Measurements from ENCODE around the gene SCD5. TPM values are rescaled to one million over a fixed set of nuclear protein-coding genes. Genes with fewer than 3 reads are reported as not detected.
"Not testable (repeated sequence)": the region's sequence is repeated elsewhere in the genome, so short reads cannot be mapped to it uniquely, and the experiment has no call there.

The SCD5 gene
- total RNA-seq = 1 to 10 TPM in 3 of 6 experiments, under 1 TPM in 3; 0.62 to 1.4 (median 0.96) TPM
- long read RNA-seq = 0 reads

- no peaks in the 10 kb centered on the region for H3K9me3 ChIP-seq
- TF ChIP-seq POLR2A (IDR thresholded peaks at IDR 0.05) (no peak), CTCF (IDR thresholded peaks at IDR 0.05) (no peak)
- no peak within 1 kb of the TSS for H3K27ac ChIP-seq
- WGBS (ENCODE audit: insufficient coverage, low coverage, low lambda C conversion rate, missing lambda C conversion rate) = 2% methylated on average over 13 of the region's 94 CpGs
- no peaks in the 10 kb centered on the region for H3K27me3 ChIP-seq
- peak within 1 kb of the TSS; percentile 47 to 55 (median 49) for H3K4me3 ChIP-seq
- intact Hi-C loops (cut with DNase I) = no loop called here
- ATAC-seq = peak; percentile 74 to 85 (median 82)
- no peaks in the 10 kb centered on the region for H3K36me3 ChIP-seq
- DNase-seq = peak in 2 of 3 donors; percentile 50 to 58
- peaks cover 0 to 18% (median 4%) of the 10 kb centered on the region in 4 donors for H3K4me1 ChIP-seq
Observed at GRCh38 chr4:82798168-82799005, at the start of gene SCD5. Gene SCD5 (minus strand): TSS chr4:82798796. CDS start chr4:82798537, 259 bp downstream.

GRCh38 chr4:82842593-82842992 lies 44.0 kb upstream of the SCD5 start:
- H3K9me3 ChIP-seq = no peaks in the 10 kb centered on the region
- ATAC-seq = peak in 1 of 4 donors; percentile 28
- H3K4me3 ChIP-seq = no peak overlapping the region
- TF ChIP-seq POLR2A (IDR thresholded peaks at IDR 0.05) (no peak), CTCF (IDR thresholded peaks at IDR 0.05) (peak in 1 of 4 donors; percentile 16)
- no peaks in the 10 kb centered on the region for H3K27me3 ChIP-seq
- no peak for DNase-seq
- intact Hi-C loops (cut with DNase I) = no loop called here
- no peaks in the 10 kb centered on the region for H3K4me1 ChIP-seq
- peaks cover 9 to 89% (median 44%) of the 10 kb centered on the region in 4 donors for H3K36me3 ChIP-seq
- no peak overlapping the region for H3K27ac ChIP-seq

GRCh38 chr4:82839624-82840023 lies 41.0 kb upstream of the SCD5 start:
- 80% methylated on average over 1 of the region's 1 CpG for WGBS (ENCODE audit: insufficient coverage, low coverage, low lambda C conversion rate, missing lambda C conversion rate)
- DNase-seq = no peak
- TF ChIP-seq POLR2A (IDR thresholded peaks at IDR 0.05) (no peak), CTCF (IDR thresholded peaks at IDR 0.05) (no peak)
- intact Hi-C loops (cut with DNase I) = no loop called here
- no peak for ATAC-seq
- Histone ChIP-seq H3K27me3 (no peaks in the 10 kb centered on the region), H3K27ac (no peak overlapping the region), H3K4me3 (no peak overlapping the region), H3K9me3 (no peaks in the 10 kb centered on the region), H3K36me3 (peaks cover 6 to 79% (median 35%) of the 10 kb centered on the region in 4 donors), H3K4me1 (no peaks in the 10 kb centered on the region)

- no peak overlapping the region for H3K27ac ChIP-seq
- peaks cover 0 to 44% (median 13%) of the 10 kb centered on the region in 4 donors for H3K36me3 ChIP-seq
- H3K4me1 ChIP-seq = no peaks in the 10 kb centered on the region
- intact Hi-C loops (cut with DNase I) = no loop called here
- DNase-seq (no peak), ATAC-seq (peak in 1 of 4 donors; percentile 79)
- TF ChIP-seq POLR2A (IDR thresholded peaks at IDR 0.05) (no peak), CTCF (IDR thresholded peaks at IDR 0.05) (no peak)
- H3K4me3 ChIP-seq = no peak overlapping the region
- WGBS (ENCODE audit: insufficient coverage, low coverage, low lambda C conversion rate, missing lambda C conversion rate) = 56% methylated on average over 1 of the region's 1 CpG
- H3K9me3 ChIP-seq = no peaks in the 10 kb centered on the region
- no peaks in the 10 kb centered on the region for H3K27me3 ChIP-seq
Observed at GRCh38 chr4:82833696-82834313, 35.2 kb upstream of the SCD5 start.

GRCh38 chr4:82833060-82833459 lies 34.5 kb upstream of the SCD5 start:
- 65% methylated on average over 4 of the region's 4 CpGs for WGBS (ENCODE audit: insufficient coverage, low coverage, low lambda C conversion rate, missing lambda C conversion rate)
- intact Hi-C loops (cut with DNase I); H3K27ac ChIP-seq; H3K4me1 ChIP-seq; H3K27me3 ChIP-seq; H3K4me3 ChIP-seq; H3K9me3 ChIP-seq; DNase-seq; ATAC-seq: not testable (repeated sequence)
- H3K36me3 ChIP-seq = peaks cover 0 to 44% (median 15%) of the 10 kb centered on the region in 4 donors

Data from right lobe of liver (tissue), 6 donors.